ENCODE measurements around the gene CLEC4C. TPM values are rescaled to one million over a fixed set of nuclear protein-coding genes. Genes with fewer than 3 reads are reported as not detected.
"Not testable (repeated sequence)": the region's sequence is repeated elsewhere in the genome, so short reads cannot be mapped to it uniquely, and the experiment has no call there.

Gene CLEC4C
- total RNA-seq, 1 donor from 2014 or later = not detected

DNA sequence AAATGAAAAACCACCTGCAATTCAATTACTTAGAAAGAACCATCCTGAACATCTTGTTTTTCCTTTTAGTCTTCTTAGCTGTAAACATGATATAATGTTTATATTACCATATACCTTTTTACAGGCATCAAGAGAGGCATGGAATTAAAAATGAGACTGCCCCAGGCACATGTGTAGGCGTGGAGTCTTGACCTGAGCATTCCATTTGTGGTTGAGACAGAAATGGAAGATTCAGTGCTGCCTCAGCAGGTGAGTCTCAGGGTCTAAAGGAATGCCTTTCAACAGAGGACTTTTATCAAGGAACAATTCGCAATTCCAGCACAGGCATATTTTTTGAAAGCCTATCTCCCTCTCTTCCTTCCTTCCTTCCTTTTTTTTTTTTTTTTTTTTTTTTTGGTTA lies 9.8 kb upstream of the CLEC4C start:
- Histone ChIP-seq H3K9me3 (no peaks in the 10 kb centered on the region), H3K36me3 (no peaks in the 10 kb centered on the region), H3K27me3 (no peaks in the 10 kb centered on the region), H3K4me3 (no peak overlapping the region), H3K4me1 (no peaks in the 10 kb centered on the region), H3K27ac (no peak overlapping the region)
- no peak for DNase-seq (ENCODE audit: extremely low spot score in 2 of 2)
- intact Hi-C loops (cut with DNase I) = no loop called here
- TF ChIP-seq POLR2A (IDR thresholded peaks at IDR 0.05) (no peak), POLR2AphosphoS5 (IDR thresholded peaks at IDR 0.05; ENCODE audit: insufficient read depth in 1 of 2, low read depth in 1 of 2) (no peak)
- TF ChIP-seq, protein P1, sequence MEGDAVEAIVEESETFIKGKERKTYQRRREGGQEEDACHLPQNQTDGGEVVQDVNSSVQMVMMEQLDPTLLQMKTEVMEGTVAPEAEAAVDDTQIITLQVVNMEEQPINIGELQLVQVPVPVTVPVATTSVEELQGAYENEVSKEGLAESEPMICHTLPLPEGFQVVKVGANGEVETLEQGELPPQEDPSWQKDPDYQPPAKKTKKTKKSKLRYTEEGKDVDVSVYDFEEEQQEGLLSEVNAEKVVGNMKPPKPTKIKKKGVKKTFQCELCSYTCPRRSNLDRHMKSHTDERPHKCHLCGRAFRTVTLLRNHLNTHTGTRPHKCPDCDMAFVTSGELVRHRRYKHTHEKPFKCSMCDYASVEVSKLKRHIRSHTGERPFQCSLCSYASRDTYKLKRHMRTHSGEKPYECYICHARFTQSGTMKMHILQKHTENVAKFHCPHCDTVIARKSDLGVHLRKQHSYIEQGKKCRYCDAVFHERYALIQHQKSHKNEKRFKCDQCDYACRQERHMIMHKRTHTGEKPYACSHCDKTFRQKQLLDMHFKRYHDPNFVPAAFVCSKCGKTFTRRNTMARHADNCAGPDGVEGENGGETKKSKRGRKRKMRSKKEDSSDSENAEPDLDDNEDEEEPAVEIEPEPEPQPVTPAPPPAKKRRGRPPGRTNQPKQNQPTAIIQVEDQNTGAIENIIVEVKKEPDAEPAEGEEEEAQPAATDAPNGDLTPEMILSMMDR (IDR thresholded peaks at IDR 0.05) = no peak

DNA sequence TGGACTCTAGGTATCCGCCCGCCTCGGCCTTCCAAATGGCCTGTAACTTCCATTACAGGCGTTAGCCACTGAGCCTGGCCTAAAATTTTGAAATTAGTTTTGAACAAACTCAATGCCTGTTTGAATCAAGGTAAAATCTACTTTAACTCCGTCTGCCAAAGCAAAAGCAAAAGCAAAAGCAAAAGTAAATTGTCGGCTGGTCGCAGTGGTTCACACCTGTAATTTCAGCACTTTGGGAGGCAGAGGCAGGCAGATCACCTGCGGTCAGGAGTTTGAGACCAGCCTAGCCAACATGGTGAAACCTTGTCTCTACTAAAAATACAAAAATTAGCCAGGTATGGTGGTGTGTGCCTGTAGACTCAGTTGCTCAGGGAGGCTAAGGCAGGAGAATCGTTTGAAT lies 8.5 kb upstream of the CLEC4C start:
- H3K9me3 ChIP-seq; DNase-seq (ENCODE audit: extremely low spot score in 2 of 2); intact Hi-C loops (cut with DNase I); H3K4me1 ChIP-seq; H3K36me3 ChIP-seq; H3K4me3 ChIP-seq; H3K27ac ChIP-seq; H3K27me3 ChIP-seq: not testable (repeated sequence)

DNA sequence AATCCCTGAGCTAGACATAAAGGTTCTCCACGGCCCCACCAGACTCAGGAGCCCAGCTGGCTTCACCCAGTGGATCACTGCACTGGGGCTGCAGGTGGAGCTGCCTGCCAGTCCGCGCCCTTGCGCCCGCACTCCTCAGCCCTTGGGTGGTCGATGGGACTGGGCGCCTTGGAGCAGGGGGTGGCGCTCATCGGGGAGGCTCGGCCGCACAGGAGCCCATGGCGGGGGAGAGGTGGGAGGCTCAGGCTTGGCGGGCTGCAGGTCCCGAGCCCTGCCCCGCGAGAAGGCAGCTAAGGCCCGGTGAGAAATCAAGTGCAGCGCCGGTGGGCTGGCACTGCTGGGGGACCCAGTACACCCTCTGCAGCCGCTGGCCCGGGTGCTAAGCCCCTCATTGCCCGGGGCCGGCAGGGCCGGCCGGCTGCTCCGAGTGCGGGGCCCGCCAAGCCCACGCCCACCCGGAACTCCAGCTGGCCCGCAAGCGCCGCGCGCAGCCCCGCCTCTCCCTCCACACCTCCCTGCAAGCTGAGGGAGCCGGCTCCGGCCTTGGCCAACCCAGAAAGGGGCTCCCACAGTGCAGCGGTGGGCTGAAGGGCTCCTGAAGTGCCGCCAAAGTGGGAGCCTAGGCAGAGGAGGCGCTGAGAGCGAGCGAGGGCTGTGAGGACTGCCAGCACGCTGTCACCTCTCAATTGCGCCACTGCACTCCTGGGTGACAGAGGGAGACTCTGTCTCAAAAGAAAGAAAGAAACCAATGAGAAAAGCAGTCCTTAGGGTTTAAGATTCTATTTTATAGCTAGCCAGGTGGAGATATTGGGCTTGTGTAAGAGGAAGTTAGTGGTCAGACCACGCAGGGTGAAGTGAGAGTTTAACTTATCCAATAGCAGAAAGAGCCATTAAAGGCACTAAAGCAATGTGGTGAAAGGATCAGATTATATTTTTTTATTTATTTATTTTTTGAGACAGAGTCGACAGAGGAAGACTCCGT lies 5.1 kb upstream of the CLEC4C start:
- H3K36me3 ChIP-seq; H3K4me1 ChIP-seq; H3K27me3 ChIP-seq; intact Hi-C loops (cut with DNase I); H3K27ac ChIP-seq; H3K9me3 ChIP-seq; DNase-seq (ENCODE audit: extremely low spot score in 2 of 2); H3K4me3 ChIP-seq: not testable (repeated sequence)

DNA sequence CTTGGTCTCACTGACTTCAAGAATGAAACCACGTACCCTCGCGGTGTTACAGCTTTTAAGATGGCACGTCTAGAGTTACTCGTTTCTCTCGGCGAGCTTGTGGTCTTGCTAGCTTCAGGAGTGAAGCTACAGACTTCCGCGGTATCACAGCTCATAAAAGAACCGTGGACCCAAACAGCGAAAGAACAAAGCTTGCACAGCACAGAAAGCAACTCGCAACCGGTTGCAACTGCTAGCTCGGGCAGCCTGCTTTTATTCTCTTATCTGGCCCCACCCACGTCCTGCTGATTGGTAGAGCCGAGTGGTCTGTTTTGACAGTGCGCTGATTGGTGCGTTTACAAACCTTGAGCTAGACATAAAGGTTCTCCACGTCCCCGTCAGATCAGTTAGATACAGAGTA lies 4.2 kb upstream of the CLEC4C start:
- DNase-seq (ENCODE audit: extremely low spot score in 2 of 2) = no peak
- TF ChIP-seq POLR2A (IDR thresholded peaks at IDR 0.05) (no peak), POLR2AphosphoS5 (IDR thresholded peaks at IDR 0.05; ENCODE audit: insufficient read depth in 1 of 2, low read depth in 1 of 2) (no peak)
- TF ChIP-seq, protein P1 (IDR thresholded peaks at IDR 0.05) = no peak

DNA sequence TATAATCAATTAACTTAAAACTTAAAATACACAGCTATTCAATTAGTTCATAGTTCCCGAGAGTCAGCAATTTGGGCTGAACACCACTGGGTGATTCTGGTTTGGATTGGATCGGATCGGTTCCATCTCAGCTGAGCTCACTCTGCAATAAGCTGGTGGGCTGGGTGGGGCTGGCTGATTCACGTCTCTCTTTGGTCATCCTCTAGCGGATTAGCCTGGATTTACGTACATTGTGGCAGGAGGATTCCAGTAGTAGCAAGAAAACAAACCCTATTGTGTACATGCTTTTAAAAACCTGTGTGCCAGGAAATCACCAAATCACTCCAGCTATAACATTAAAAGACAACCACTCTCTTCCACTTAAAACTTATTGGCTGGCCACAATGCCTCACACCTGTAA lies 3.2 kb upstream of the CLEC4C start:
- Histone ChIP-seq H3K27me3 (no peaks in the 10 kb centered on the region), H3K36me3 (no peaks in the 10 kb centered on the region), H3K4me3 (no peak overlapping the region), H3K27ac (no peak overlapping the region), H3K4me1 (no peaks in the 10 kb centered on the region), H3K9me3 (no peaks in the 10 kb centered on the region)
- intact Hi-C loops (cut with DNase I) = no loop called here
- DNase-seq (ENCODE audit: extremely low spot score in 2 of 2) = no peak
- no peak for TF ChIP-seq POLR2A (IDR thresholded peaks at IDR 0.05)
- no peak for TF ChIP-seq POLR2AphosphoS5 (IDR thresholded peaks at IDR 0.05; ENCODE audit: insufficient read depth in 1 of 2, low read depth in 1 of 2)
- TF ChIP-seq, protein P1 (IDR thresholded peaks at IDR 0.05) = no peak

More for the DNA sequence above, 4.2 kb upstream of the CLEC4C start:
- Histone ChIP-seq H3K27ac (no peak overlapping the region), H3K9me3 (no peaks in the 10 kb centered on the region), H3K27me3 (no peaks in the 10 kb centered on the region), H3K4me3 (no peak overlapping the region), H3K36me3 (no peaks in the 10 kb centered on the region), H3K4me1 (no peaks in the 10 kb centered on the region)
- intact Hi-C loops (cut with DNase I) = no loop called here

DNA sequence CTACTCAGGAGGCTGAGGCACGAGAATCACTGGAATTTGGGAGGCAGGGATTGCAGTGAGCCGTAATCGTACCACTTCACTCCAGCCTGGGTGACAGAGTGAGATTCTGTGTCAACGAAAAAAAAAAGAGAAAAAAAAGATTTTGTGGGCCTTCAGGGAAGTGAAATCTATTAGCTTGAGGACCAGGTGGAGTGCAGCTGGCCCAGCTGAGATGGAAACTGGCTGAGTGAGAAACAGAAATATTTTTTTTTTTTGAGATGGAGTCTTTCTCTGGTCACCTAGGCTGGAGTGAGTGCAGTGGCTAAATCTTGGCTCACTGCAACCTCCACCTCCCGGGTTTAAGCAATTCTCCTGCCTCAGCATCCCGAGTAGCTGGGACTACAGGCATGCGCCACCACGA lies 2.3 kb upstream of the CLEC4C start:
- H3K9me3 ChIP-seq = no peaks in the 10 kb centered on the region
- intact Hi-C loops (cut with DNase I) = no loop called here
- H3K4me3 ChIP-seq = no peak overlapping the region
- H3K4me1 ChIP-seq = no peaks in the 10 kb centered on the region
- TF ChIP-seq POLR2A (IDR thresholded peaks at IDR 0.05) = no peak
- TF ChIP-seq POLR2AphosphoS5 (IDR thresholded peaks at IDR 0.05; ENCODE audit: insufficient read depth in 1 of 2, low read depth in 1 of 2) = no peak
- TF ChIP-seq, protein P1 (IDR thresholded peaks at IDR 0.05) = no peak
- no peaks in the 10 kb centered on the region for H3K27me3 ChIP-seq
- no peak for DNase-seq (ENCODE audit: extremely low spot score in 2 of 2)
- H3K27ac ChIP-seq = no peak overlapping the region
- H3K36me3 ChIP-seq = no peaks in the 10 kb centered on the region

Data from vagina (tissue), 2 donors.